Activated CD4-positive, alpha-beta T cell treated with anti-CD3 and anti-CD28 coated beads, Interleukin-2, Interleukin-6, amounts not matched to agents 100 ng/mL and 50 ng/mL, durations not matched to agents 16 hours and 8 hours (primary cell): ENCODE measurements around the gene FAHD2A.
"Not testable (repeated sequence)": the region's sequence is repeated elsewhere in the genome, so short reads cannot be mapped to it uniquely, and the experiment has no call there.

Experiments used
- DNase-seq: peaks from one replicate; pipeline ENCODE4 v3.0.0-alpha.2; 2020

Gene FAHD2A

DNA sequence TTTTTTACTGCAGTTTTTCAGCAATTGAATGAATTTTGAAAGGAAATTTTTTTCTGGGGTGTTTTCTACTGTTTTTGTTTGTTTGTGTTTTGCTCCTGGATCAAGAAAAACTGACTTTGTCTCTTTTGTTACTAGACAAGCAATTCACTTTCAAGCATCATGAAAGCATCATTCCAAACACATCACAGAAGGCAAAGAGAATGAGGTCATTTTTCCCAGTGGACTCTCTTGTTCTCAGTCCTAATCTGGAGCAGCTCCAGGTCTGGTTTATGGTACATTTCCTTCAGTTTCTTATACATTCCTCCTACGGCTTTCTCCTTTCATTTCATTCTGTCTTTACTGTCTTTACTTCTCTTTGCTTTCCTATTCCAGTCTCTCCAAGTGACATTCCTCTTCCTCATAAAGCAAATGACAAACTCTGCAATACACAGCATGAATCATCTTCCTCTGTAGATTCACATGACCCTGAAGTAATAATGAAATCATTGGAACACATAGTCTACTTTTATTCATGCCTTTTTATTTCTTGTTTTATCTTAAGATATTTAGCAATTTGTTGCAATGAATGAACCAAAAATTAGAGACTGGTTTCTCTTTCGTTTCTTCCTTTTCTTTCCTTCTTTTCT lies 40.1 kb downstream of the FAHD2A start:
- DNase-seq = not testable (repeated sequence)

DNA sequence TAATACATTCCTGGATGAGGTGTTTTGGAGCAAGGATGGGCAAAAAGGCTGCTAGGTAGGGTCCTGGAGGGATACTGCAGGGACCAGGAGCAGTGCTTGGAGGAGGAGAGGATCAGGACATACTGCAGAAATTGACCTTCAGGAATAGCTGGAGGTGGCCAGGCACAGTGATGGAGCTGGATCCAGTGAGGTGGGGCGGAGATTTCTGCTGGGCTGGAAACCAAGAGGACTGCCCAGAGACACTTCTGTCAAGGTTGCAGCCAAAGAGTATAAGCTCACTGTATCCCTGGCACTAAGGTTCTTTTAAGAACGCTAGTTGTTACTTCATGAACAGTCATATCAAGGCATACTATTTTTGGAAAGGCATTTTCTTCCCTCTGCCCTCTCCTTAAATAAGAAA lies 42.8 kb downstream of the FAHD2A start:
- DNase-seq = not testable (repeated sequence)

DNA sequence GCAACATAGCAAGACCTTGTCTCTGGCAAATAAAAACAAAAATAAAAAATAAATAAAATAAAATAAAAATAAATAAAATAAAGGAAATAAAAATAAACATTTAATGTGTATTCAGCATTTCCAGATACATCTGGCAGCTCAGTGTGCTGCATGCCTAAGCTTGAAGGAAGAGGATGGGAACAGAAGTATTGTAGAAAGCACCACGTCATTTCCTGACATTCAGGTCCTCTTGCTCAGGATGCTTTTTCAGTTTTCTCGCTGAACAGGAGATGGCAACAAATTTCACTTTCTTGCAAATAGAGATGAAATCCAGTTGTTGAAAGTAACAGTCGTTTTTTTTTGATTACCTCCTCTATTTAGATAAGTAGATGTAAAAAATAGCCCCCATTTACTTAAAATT lies 60.8 kb downstream of the FAHD2A start:
- not testable (repeated sequence) for DNase-seq
